DND-41 (cell line): Measurements from ENCODE around the gene PWWP2B.

Experiments used
- CTCF ChIP-seq: IDR thresholded peaks from 2 replicates; pipeline ENCODE4 v1.5.1; 2012; ENCODE audit warnings: borderline replicate concordance, low read length, moderate library complexity, mild to moderate bottlenecking; ENCODE audit not compliant: poor library complexity, severe bottlenecking; ENCODE audit errors: extremely low read depth
- EZH2 ChIP-seq: IDR thresholded peaks from 3 replicates; pipeline ENCODE4 v1.6.1; 2012; ENCODE audit warnings: borderline replicate concordance, low read depth, mild to moderate bottlenecking, moderate library complexity, low read length, inconsistent platforms; ENCODE audit not compliant: severe bottlenecking

GRCh38 chr10:132460071-132460470 lies 63.1 kb downstream of the PWWP2B start:
- TF ChIP-seq CTCF (no peak), EZH2 (no peak)
